ENCODE results near the gene NSF.
"Not testable (repeated sequence)": the region's sequence is repeated elsewhere in the genome, so short reads cannot be mapped to it uniquely, and the experiment has no call there.

DNA sequence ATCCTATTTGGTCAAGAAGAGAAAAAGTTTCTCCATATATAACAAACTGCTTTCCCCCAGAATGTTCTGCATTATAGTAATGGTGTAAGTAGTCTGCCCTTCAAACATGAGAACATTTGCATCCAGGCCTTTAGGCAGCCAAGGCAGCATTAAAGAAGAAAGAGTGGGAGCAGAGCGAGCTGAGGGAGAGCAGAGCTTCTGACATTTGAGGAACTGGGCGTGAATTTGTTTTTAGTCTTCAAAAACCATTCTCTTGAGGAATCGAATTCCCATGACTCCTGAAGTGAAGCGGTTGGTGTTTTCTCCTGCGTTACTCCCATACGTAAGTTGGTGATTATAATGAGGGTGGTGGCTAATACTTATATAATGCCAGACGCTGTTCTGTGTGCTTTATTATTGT lies 58.8 kb downstream of the NSF start:
- TF ChIP-seq, protein P1, sequence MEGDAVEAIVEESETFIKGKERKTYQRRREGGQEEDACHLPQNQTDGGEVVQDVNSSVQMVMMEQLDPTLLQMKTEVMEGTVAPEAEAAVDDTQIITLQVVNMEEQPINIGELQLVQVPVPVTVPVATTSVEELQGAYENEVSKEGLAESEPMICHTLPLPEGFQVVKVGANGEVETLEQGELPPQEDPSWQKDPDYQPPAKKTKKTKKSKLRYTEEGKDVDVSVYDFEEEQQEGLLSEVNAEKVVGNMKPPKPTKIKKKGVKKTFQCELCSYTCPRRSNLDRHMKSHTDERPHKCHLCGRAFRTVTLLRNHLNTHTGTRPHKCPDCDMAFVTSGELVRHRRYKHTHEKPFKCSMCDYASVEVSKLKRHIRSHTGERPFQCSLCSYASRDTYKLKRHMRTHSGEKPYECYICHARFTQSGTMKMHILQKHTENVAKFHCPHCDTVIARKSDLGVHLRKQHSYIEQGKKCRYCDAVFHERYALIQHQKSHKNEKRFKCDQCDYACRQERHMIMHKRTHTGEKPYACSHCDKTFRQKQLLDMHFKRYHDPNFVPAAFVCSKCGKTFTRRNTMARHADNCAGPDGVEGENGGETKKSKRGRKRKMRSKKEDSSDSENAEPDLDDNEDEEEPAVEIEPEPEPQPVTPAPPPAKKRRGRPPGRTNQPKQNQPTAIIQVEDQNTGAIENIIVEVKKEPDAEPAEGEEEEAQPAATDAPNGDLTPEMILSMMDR (IDR thresholded peaks at IDR 0.05), result not testable (repeated sequence)
- not testable (repeated sequence) for TF ChIP-seq ZFX (IDR thresholded peaks at IDR 0.05; ENCODE audit: borderline replicate concordance)
